Calu3 (cell line): ENCODE measurements around the gene BARX2. TPM values are rescaled to one million over a fixed set of nuclear protein-coding genes. Genes with fewer than 3 reads are reported as not detected.

ENCODE experiments used
- BruUV-seq: library from RNA; stranded (reverse); fragments of 400-500 nt; replicated peaks from 2 replicates; lab custom pipeline; 2021; lab: Mats Ljungman, UMichigan
- CTCF ChIA-PET: fragments of 300-600 bp; sonication (Branson Sonifier 250); formaldehyde crosslinking; loops from one replicate; lab custom pipeline; 2022; ENCODE audit warnings: antibody characterized with exemption; lab: Charles Lee
- DNase-seq: peaks from one replicate; pipeline ENCODE4 v3.0.0; 2022
- H3K27ac Mint-ChIP-seq: one replicate; pipeline ENCODE4 v1.8.0; 2022; ENCODE audit warnings: mixed read lengths; ENCODE audit not compliant: unreplicated experiment
- H3K27me3 Mint-ChIP-seq: one replicate; pipeline ENCODE4 v1.8.0; 2022; ENCODE audit warnings: mixed read lengths; ENCODE audit not compliant: unreplicated experiment
- H3K36me3 Mint-ChIP-seq: one replicate; pipeline ENCODE4 v1.8.0; 2022; ENCODE audit warnings: mild to moderate bottlenecking, moderate library complexity, mixed read lengths; ENCODE audit not compliant: insufficient read depth, unreplicated experiment
- H3K4me1 Mint-ChIP-seq: one replicate; pipeline ENCODE4 v1.8.0; 2022; ENCODE audit warnings: mild to moderate bottlenecking, low read depth, mixed read lengths; ENCODE audit not compliant: unreplicated experiment
- H3K4me3 Mint-ChIP-seq: one replicate; pipeline ENCODE4 v1.8.0; 2022; ENCODE audit warnings: mild to moderate bottlenecking, low read depth, moderate library complexity, mixed read lengths; ENCODE audit not compliant: unreplicated experiment
- H3K9me3 Mint-ChIP-seq: one replicate; pipeline ENCODE4 v1.8.0; 2022; ENCODE audit warnings: low read depth, mixed read lengths; ENCODE audit not compliant: unreplicated experiment
- CTCF ChIP-seq: fragments of 200-600 bp; IDR thresholded peaks from one replicate; pipeline ENCODE4 v1.8.0; 2022; ENCODE audit warnings: antibody characterized with exemption; ENCODE audit not compliant: unreplicated experiment
- intact Hi-C: fragments of 100-400 bp; cut with micrococcal nuclease; formaldehyde crosslinking; loops from one replicate; pipeline ENCODE4 v1.10.0; 2022; ENCODE audit not compliant: unreplicated experiment
- total RNA-seq: library from RNA; stranded (reverse); gene quantifications from 2 replicates; pipeline ENCODE4 v1.2.3, GENCODE V29; 2022

The BARX2 gene
- total RNA-seq, 1 experiment from 2014 or later = 41.6 TPM

DNA sequence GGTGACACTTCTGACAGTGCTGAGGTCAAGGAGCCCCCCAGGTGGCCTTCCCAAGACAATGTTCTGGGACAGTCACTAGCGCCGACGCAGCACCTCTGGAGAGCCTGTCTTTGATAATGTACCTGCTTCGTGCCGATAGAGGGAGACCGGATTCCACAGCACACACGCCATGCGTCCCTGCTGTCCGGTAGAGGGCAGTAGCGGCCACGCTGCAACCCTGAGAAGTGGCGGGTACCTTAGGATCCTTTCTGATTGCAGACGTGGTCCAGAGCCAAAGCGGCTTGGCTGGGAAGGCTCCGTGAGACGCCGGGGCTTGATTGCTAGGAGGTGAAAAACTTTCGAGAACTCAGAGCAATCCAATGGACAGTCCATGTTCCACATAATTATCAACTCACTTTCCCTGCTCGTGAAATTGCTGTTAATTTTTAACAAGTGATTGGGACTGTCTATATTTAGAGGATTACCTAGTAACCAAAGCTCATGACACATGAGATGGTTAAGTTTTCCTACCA is 11.4 kb upstream of the BARX2 start:
- H3K27ac Mint-ChIP-seq = no peak overlapping the region
- peaks cover 7% of the 10 kb centered on the region for H3K36me3 Mint-ChIP-seq
- no peak overlapping the region for H3K4me3 Mint-ChIP-seq
- CTCF ChIA-PET = interaction anchor here (0.8 to 1.7 kb wide), 7 partner anchors 11 to 480 kb away, joined by 3 to 13 read pairs (median 4); partner anchors contain the start of gene BARX2
- peak; percentile 88 for DNase-seq
- peaks cover 9% of the 10 kb centered on the region for H3K9me3 Mint-ChIP-seq
- H3K4me1 Mint-ChIP-seq = peaks cover 24% of the 10 kb centered on the region
- H3K27me3 Mint-ChIP-seq = no peaks in the 10 kb centered on the region
- TF ChIP-seq CTCF = peak; percentile 92
- no TSS peak for BruUV-seq
- intact Hi-C loops = loop anchor here (1.0 to 2.0 kb wide), 2 partner anchors 331 to 386 kb away; no protein-coding TSS in a partner anchor

DNA sequence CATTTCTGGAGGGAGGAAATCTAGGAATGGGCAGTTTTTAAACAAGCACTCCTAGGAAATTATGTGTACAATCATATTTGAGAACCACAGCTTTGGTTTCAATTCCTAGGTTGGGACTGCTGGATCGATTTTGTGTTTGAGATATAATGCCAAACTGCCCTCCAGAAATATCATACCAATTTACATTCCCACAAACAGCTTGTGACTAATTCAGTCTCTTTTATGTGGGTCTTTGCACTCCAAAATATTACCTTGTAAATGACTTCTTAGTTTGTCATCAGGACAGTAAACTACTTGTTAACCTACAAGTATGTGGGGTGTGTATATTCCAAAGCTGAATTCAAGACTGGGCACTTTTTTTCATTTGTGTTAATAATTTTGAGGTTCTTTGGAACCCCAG is 9.8 kb upstream of the BARX2 start:
- no peaks in the 10 kb centered on the region for H3K9me3 Mint-ChIP-seq
- no peak for TF ChIP-seq CTCF
- H3K4me3 Mint-ChIP-seq = peak overlapping the region; percentile 31
- H3K27me3 Mint-ChIP-seq = no peaks in the 10 kb centered on the region
- no TSS peak for BruUV-seq
- H3K27ac Mint-ChIP-seq = peak overlapping the region; percentile 81
- intact Hi-C loops = loop anchor here (2.0 to 5.0 kb wide), 3 partner anchors 15 to 329 kb away; no protein-coding TSS in a partner anchor
- H3K4me1 Mint-ChIP-seq = peaks cover 31% of the 10 kb centered on the region
- peaks cover 7% of the 10 kb centered on the region for H3K36me3 Mint-ChIP-seq
- DNase-seq = no peak
- CTCF ChIA-PET = interaction anchor here (1.0 to 2.1 kb wide), 6 partner anchors 10 to 329 kb away, joined by 3 to 19 read pairs (median 4); partner anchors contain the start of gene BARX2

- CTCF ChIA-PET = interaction anchor here (0.7 to 2.1 kb wide), 8 partner anchors 9 to 328 kb away, joined by 4 to 19 read pairs (median 6); partner anchors contain the start of gene BARX2
- DNase-seq = no peak
- H3K4me3 Mint-ChIP-seq = peak overlapping the region; percentile 31
- peak overlapping the region; percentile 81 for H3K27ac Mint-ChIP-seq
- BruUV-seq = no TSS peak
- intact Hi-C loops = loop anchor here (2.0 to 5.0 kb wide), 2 partner anchors 14 to 65 kb away; no protein-coding TSS in a partner anchor
- H3K27me3 Mint-ChIP-seq = no peaks in the 10 kb centered on the region
- peaks cover 18% of the 10 kb centered on the region for H3K36me3 Mint-ChIP-seq
- peaks cover 36% of the 10 kb centered on the region for H3K4me1 Mint-ChIP-seq
- no peaks in the 10 kb centered on the region for H3K9me3 Mint-ChIP-seq
- no peak for TF ChIP-seq CTCF
Observed at GRCh38 chr11:129366737-129367597, 8.7 kb upstream of the BARX2 start.

GRCh38 chr11:129368889-129369672 is 6.6 kb upstream of the BARX2 start:
- Mint-ChIP-seq H3K27ac (peak overlapping the region; percentile 81), H3K9me3 (no peaks in the 10 kb centered on the region), H3K27me3 (no peaks in the 10 kb centered on the region), H3K4me3 (peak overlapping the region; percentile 43), H3K4me1 (peaks cover 40% of the 10 kb centered on the region), H3K36me3 (peaks cover 35% of the 10 kb centered on the region)
- CTCF ChIA-PET = interaction anchor here (0.7 kb wide), 1 partner anchor 175 kb away, joined by 5 read pairs; no protein-coding TSS in a partner anchor
- TF ChIP-seq CTCF = no peak
- DNase-seq = no peak
- intact Hi-C loops = loop anchor here (2.0 to 5.0 kb wide), 2 partner anchors 20 to 63 kb away; no protein-coding TSS in a partner anchor
- BruUV-seq = no TSS peak
